Hematopoietic multipotent progenitor cell treated with erythropoietin and hydrocortisone succinate and interleukin-3 and kit ligand, for 17 days (in vitro differentiated cells): ENCODE measurements around the gene ITGA2B.
"Not testable (repeated sequence)": the region's sequence is repeated elsewhere in the genome, so short reads cannot be mapped to it uniquely, and the experiment has no call there.

ENCODE experiments used
- DNase-seq: peaks from one replicate; pipeline ENCODE4 v3.0.0-alpha.2; 2015; ENCODE audit warnings: low spot score

The ITGA2B gene

DNA sequence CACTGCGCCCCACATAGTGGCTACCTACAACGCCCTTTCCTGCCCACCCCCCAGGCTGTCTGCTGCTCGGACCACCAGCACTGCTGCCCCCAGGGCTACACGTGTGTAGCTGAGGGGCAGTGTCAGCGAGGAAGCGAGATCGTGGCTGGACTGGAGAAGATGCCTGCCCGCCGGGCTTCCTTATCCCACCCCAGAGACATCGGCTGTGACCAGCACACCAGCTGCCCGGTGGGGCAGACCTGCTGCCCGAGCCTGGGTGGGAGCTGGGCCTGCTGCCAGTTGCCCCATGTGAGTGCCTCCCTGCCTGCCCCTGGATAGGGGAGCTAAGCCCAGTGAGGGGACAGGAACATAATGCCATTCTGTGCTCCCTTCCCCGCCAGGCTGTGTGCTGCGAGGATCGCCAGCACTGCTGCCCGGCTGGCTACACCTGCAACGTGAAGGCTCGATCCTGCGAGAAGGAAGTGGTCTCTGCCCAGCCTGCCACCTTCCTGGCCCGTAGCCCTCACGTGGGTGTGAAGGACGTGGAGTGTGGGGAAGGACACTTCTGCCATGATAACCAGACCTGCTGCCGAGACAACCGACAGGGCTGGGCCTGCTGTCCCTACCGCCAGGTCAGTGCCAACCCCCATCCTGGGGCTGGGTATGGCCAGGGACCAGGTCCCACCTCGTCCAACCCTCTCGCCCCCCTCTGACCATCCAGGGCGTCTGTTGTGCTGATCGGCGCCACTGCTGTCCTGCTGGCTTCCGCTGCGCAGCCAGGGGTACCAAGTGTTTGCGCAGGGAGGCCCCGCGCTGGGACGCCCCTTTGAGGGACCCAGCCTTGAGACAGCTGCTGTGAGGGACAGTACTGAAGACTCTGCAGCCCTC, 37.3 kb downstream of the ITGA2B start:
- no peak for DNase-seq

- no peak for DNase-seq
Measured at GRCh38 chr17:44351464-44351863, 38.0 kb downstream of the ITGA2B start.

GRCh38 chr17:44350733-44351226, 38.7 kb downstream of the ITGA2B start:
- peak; percentile 81 for DNase-seq

DNA sequence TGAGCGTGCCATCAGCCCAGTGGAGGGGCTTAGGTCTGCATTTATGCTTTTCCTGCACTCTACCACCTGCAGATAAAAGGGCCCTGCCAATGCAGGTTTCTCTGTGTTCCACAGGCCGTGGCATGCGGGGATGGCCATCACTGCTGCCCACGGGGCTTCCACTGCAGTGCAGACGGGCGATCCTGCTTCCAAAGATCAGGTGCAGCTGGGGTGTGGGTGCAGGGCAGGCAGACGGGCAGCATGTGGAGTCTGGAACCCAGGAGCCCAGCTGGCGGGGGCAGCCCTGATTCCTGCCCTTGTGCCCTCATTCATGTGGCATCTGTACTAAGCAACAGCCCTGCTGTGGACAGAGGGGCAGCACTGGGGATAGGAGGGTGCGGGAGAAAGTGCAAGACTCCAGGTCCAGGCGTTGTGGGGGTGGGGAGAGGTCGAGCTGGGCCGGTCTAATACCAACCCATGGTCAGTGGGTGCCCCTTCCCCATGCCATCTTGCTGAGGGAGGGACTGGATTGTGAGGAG, 39.8 kb downstream of the ITGA2B start:
- DNase-seq, result no peak

- no peak for DNase-seq
Measured at GRCh38 chr17:44348988-44349364, 40.5 kb downstream of the ITGA2B start.

- no peak for DNase-seq
Measured at GRCh38 chr17:44348234-44348987, 41.0 kb downstream of the ITGA2B start.

DNA sequence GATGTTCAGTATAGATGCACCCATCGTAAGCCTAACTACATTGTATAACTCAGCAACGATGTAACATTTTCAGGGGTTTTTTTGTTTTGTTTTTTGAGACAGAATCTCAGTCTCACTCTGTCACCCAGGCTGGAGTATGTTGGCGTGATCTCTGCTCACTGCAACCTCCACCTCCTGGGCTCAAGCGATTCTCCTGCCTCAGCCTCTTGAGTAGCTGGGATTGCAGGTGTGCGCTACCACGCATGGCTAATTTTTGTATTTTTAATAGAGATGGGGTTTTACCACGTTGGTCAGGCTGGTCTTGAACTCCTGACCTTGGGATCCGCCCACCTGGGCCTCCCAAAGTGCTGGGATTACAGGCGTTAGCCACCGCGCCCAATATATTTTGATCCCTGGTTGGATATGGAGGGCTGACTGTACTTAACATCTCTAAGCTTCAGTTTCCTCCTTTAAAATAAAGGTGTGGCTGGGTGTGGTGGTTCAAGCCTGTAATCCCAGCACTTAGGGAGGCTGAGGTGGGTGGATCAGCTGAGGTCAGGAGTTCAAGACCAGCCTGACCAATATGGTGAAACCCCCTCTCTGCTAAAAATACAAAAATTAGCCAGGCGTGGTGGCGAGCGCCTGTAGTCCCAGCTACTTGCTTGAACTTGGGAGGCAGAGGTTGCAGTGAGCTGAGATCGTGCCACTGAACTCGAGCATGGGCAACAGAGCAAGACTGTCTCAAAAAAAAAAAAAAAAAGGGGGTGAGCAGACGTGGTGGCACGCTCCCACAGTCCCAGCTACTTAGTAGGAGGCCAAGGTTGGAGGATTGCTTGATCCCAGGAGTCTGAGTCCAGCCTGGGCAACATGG, 42.0 kb downstream of the ITGA2B start:
- not testable (repeated sequence) for DNase-seq

DNA sequence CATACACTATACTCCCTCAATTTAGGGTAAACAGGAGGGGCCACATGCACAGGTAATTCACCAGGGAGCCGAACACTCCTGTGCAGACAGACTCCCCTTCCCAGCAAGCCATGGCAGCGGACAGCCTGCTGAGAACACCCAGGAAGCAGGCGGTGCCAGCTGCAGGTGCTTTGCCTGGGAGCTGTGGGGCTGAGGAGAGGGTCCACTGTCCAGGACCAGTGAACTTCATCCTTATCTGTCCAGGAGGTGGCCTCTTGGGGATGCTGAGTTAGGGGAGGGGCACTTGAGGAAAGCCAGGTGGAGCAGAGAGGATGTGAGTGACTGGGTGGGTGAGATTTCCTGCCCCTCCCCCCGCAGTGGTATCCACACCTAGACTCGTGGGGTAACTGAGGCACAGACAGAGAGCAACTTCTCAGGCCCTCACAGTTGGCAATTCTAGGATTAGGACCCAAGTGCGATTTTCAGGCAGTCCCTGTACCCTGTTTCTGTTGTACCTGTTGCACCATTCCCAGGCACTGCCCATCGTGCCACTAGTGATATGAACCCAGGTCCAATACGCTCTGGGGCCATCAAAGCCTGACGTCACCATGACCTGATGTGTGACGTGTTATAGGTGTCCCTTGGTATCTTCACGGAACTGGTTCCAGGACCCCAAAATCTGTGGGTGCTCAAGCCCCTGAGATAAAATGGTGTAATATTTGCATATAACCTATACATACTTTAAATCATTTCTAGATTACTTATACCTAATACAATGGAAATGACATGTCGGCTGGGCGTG, 43.2 kb downstream of the ITGA2B start:
- DNase-seq, result no peak

DNA sequence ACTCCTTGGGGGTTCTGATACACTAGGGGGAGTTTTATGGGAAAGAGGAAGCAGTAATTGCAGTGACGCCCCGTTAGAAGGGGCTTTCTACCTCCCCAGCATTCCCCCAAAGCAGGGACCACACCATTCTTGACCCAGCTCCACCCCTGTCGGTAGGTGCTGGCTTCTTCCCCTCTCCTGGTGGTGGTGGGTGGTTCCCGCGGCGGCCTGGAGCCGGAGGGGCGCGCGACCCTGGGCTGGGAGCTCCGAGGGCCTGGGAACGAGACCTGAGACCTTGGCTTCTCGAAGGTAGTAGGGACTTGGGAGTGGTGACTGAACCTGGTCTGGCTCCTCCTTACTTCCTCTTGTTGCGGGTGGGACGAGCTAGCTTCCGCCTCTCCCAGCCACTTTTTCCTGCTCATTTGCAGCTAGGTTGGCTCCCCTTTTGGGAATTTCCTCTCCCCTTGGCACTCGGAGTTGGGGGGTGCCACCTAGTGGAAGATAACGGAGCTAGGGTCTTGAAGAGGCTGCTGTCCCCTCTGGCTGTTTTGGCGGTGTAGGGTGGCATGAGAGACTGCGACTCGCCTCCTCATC, 43.9 kb downstream of the ITGA2B start:
- peak; percentile 74 for DNase-seq

DNA sequence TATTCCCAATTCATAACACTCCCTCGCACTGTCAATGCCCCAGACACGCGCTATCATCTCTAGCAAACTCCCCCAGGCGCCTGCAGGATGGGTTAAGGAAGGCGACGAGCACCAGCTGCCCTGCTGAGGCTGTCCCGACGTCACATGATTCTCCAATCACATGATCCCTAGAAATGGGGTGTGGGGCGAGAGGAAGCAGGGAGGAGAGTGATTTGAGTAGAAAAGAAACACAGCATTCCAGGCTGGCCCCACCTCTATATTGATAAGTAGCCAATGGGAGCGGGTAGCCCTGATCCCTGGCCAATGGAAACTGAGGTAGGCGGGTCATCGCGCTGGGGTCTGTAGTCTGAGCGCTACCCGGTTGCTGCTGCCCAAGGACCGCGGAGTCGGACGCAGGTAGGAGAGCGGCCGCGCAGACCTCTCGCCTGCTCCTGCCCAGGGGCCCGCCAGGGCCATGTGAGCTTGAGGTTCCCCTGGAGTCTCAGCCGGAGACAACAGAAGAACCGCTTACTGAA, 44.5 kb downstream of the ITGA2B start, which contains the start of gene GRN:
GRN (plus strand) TSS at position 364 of the 515 bp plus-strand sequence. CDS start 3,863 bp downstream, outside the sequence.
- peak; percentile 86 for DNase-seq

DNA sequence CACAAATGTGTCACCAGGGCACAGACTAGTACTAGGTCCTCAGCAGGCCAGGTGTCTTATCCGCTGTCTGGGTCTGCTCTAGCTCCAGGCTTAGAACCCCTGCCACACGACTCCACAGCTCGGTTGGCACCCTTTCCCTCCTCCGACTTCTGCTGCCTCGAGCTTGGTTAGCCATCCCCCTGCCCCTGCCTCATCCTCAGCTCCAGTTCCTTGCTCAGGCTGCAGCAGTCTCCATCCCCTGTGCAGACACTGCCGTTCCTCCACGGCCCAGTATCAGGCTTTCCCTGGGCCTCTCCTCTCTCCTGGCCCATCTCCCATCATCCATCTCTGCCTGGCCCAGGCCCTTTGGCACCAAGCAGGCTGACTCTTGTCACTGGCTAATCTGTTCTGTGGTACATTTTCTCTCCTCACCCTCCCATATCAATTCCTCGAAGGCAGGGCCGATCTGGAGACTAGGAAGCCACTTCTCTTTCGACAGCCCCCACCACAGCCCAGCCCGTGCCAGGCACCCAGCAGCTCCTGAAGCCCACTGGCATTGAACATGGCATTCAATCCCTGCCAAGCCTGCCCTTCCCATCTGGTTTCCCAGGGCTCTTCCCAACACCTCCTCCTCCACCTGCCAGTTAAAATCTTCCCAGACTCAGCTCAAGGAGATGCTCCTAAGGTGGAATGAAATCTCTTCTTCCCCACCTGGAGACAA, 45.8 kb downstream of the ITGA2B start:
- no peak for DNase-seq

DNA sequence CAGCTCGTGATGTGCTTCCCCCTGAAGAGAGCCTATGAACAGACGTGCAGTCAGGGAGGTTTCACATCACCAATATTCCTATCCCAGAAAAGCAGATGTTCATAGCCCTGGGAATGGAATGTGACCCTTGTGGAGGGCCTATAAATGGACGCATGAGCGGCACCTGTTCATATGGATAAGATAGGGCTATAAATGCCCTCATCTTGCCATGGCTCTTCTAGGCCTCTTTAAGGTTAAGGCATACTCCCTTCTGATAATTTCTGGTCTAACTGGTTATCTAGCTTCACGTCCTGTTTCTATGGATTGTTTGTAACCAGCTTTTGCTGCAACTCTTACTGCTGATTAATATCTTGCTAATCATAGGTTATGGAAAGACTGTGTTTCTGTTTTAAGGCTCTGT, 48.9 kb downstream of the ITGA2B start:
- not testable (repeated sequence) for DNase-seq

DNA sequence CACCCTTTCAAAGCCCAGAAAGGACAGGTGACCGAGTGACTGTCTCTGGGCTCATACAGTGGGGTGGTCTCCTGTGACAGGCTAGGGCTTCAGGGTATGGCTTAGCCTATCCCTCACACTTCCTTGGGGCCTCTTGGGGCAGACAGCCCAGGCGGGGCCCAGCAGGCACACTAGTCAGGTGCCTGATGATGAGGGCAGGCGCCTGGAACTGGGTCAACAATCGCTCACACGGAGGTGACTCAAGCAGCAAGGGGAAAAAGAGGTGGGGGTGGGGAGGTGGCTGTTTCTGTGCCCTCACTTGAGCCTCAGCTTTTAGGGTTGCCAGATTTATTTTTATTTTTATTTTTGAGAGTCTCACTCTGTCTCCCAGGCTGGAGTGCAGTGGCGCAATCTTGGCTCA, 50.7 kb downstream of the ITGA2B start:
- no peak for DNase-seq

- no peak for DNase-seq
Measured at GRCh38 chr17:44335968-44336367, 53.5 kb downstream of the ITGA2B start.

- DNase-seq, result no peak
Measured at GRCh38 chr17:44335564-44335963, 53.9 kb downstream of the ITGA2B start.

DNA sequence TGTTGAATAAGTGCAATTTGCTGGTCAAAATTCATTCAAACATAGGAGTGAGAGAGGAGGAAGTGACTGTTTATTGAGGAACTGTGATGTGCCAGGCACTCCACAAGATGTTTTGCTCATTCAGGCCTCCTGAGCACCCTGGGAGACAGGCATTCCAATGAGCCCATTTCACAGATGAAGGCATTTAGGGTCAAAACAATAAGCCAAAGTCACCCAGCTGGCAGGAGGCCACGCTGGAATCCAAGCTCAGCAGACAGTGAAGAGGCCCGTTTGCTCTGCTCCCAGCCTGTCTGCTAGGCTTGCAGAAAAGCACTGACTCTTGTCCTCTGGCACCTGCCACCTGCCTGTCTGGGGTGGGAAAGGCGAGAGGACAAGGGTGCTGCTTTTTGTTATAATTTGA, 54.7 kb downstream of the ITGA2B start:
- no peak for DNase-seq

GRCh38 chr17:44334315-44334714, 55.1 kb downstream of the ITGA2B start:
- DNase-seq, result no peak

GRCh38 chr17:44333371-44333770, 56.1 kb downstream of the ITGA2B start:
- no peak for DNase-seq

DNA sequence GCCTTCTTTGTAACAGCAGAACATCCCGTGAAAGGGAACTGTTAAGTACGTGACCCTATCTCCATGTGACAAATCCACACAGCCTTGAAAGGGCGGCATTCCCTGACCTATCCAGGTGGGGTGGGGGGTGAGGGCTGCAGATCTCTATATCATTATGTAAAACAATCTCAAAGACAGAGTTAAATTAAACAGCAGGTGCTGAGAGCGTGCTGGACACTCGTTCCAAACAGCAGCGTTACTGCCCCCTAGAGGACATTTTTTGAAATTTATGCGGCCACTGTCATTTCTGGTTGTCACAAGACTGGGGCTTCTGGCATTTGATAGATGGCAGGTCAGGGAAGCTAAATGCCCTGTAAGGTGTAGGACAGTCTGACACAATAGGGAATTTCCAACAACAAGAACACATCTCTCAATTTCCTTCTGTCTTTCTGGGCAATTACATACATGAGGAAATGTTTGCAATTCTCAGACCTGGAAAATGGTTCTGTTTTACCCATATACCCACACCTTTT, 58.1 kb downstream of the ITGA2B start:
- peak; percentile 94 for DNase-seq

DNA sequence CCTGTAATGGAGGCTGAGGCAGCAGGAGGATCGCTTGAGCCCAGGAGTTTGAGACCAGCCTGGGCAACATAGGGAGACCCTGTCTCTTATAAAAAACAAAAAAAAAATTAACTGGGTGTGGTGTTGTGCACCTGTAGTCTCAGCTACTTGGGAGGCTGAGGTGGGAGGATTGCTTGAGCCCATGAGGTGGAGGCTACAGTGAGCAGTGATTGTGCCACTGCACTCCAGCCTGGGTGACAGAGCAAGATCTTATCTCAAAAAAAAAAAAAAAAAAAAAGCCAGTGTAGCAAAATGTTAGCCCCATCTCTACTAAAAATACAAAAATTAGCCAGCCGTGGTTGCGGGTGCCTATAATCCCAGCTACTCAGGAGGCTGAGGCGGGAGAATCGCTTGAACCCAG, 59.2 kb downstream of the ITGA2B start:
- DNase-seq, result peak; percentile 51
